GM18519 (cell line): ENCODE results near the gene C22orf39.

ENCODE experiments used
- ATAC-seq: cut with Tn5 transposase; IDR thresholded peaks from one replicate; pipeline ENCODE4 v1.9.1; 2021; ENCODE audit warnings: mild to moderate bottlenecking, moderate library complexity; ENCODE audit not compliant: unreplicated experiment, low FRiP score

Gene C22orf39

GRCh38 chr22:19405652-19406051, 41.9 kb downstream of the C22orf39 start:
- ATAC-seq: no peak

GRCh38 chr22:19405133-19405532, 42.4 kb downstream of the C22orf39 start:
- no peak for ATAC-seq

- ATAC-seq: no peak
Measured at GRCh38 chr22:19404676-19405075, 42.8 kb downstream of the C22orf39 start.

GRCh38 chr22:19402642-19403191, 44.8 kb downstream of the C22orf39 start:
- ATAC-seq: no peak

GRCh38 chr22:19401483-19401882, 46.0 kb downstream of the C22orf39 start:
- no peak for ATAC-seq

GRCh38 chr22:19400881-19401280, 46.6 kb downstream of the C22orf39 start:
- no peak for ATAC-seq

GRCh38 chr22:19398652-19399051, 48.9 kb downstream of the C22orf39 start:
- no peak for ATAC-seq

GRCh38 chr22:19398206-19398605, 49.3 kb downstream of the C22orf39 start:
- no peak for ATAC-seq

GRCh38 chr22:19397734-19398104, 49.8 kb downstream of the C22orf39 start:
- ATAC-seq: no peak

GRCh38 chr22:19396934-19397733, 50.4 kb downstream of the C22orf39 start:
- ATAC-seq: no peak

- ATAC-seq: no peak
Measured at GRCh38 chr22:19396561-19396933, 51.0 kb downstream of the C22orf39 start.

- ATAC-seq: no peak
Measured at GRCh38 chr22:19395276-19395675, 52.2 kb downstream of the C22orf39 start.

- ATAC-seq: no peak
Measured at GRCh38 chr22:19394274-19395050, 53.0 kb downstream of the C22orf39 start.

- no peak for ATAC-seq
Measured at GRCh38 chr22:19393704-19394103, 53.8 kb downstream of the C22orf39 start.
